ENCODE data around the gene FRMD4A.
"Not testable (repeated sequence)": the region's sequence is repeated elsewhere in the genome, so short reads cannot be mapped to it uniquely, and the experiment has no call there.

FRMD4A gene

GRCh38 chr10:14086596-14086995 is 244.1 kb downstream of the FRMD4A start:
- DNase-seq, result no peak

DNA sequence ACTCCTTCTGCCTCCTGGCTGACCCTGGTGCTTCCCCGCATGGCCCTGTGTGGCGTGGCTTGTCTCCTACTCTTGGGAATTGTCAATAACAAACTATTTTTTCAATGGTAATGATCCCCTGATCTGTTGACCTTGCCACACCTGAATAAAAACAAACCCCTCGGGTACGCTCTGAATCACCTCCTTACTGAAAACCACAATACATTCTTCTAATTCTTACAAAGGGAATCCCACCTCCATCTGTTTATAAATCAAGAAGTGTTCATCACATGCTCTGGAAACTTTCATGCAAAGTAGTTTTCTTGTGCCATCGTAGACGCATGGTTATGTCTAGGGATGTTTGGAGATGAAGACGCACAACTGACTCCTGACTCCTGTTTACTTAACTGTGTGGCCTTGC is 245.8 kb downstream of the FRMD4A start:
- no peak for DNase-seq

- DNase-seq, result no peak
Observed at GRCh38 chr10:14080795-14081194, 249.9 kb downstream of the FRMD4A start.

DNA sequence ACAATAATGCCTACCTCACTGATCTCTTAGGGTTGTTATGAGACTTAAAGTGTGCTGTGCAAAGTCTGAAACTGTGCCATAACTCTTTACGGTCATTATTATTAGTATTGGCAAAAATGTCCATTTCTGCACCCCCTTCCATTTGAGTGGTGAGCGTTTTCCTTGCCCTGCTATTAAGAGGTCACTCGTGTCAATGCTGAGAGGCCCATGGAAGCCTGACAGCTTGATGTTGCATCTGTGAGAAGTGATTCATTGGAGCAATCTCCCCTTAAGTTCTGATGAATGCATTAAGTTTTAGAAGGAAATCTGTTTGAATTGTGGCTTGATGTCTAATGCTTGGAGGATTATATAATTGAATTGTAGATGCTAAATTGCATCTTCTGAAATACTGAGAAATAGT is 253.3 kb downstream of the FRMD4A start:
- no peak for DNase-seq

- DNase-seq, result peak; percentile 99
Observed at GRCh38 chr10:14074062-14074884, 256.5 kb downstream of the FRMD4A start.

GRCh38 chr10:14072541-14072940 is 258.2 kb downstream of the FRMD4A start:
- no peak for DNase-seq

DNA sequence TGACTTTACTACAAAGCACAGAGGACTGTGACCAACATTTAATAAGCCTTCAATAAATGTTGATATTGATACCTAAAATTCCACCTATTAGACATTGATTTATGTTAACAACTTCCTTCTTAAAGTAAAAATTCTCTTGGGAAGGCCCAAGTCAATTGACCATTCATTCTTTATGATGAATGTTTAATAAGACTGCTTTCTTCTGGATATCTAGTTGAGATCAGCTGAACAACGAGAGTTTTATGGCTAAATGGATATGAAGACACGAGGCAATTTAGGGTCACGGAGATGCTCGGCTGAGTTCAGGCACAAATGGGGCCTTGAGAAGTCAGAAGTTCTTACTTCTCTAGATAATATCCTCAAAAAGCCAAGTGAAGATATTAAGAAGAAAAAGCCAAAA is 258.8 kb downstream of the FRMD4A start:
- DNase-seq, result no peak

DNA sequence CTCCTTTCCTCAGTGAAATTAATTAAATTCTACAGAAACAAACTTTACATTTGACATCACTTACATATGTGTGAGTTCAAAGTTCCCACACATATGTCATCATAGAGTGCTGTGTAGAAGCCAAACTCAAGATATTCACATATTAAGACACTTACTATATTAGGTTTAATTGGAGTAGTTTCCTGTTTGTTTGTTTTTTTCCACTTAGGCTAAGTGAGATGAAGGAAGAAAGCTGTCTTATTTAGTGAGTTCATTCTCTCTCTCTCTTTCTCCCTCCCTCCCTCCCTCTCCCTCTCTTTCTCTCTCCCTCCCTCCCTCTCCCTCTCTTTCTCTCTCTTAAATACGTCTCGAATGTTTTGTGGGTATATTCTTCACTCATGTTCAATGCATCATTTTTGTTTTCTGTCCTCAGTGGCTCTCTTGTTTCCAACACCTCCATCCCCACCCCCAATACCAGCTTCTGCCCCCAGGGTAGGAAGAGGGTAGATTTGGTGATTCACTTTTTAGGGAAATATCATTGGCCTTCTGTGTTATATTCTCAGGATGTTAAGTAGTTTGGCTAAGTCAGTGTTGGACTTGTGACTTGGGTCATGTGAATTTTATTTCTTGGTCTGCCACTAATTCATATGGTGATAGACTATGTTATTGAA is 262.0 kb downstream of the FRMD4A start:
- DNase-seq, result no peak

DNA sequence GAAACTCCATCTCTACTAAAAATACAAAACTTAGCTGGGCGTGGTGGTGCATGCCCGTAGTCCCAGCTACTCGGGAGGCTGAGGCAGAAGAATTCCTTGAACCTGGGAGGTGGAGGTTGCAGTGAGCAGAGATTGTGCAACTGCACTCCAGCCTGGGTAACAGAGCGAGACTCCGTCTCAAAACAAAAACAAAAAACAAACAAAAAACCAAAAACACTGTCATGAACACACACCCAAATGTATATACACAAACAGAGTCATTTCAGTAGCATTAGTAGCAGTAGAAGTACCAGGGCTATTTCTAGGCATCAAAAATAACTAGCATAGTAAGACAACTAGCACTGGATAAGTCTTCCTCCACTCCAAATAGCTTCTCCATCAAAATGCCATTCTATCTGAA is 263.1 kb downstream of the FRMD4A start:
- DNase-seq, result not testable (repeated sequence)

GRCh38 chr10:14066106-14066505 is 264.6 kb downstream of the FRMD4A start:
- no peak for DNase-seq

DNA sequence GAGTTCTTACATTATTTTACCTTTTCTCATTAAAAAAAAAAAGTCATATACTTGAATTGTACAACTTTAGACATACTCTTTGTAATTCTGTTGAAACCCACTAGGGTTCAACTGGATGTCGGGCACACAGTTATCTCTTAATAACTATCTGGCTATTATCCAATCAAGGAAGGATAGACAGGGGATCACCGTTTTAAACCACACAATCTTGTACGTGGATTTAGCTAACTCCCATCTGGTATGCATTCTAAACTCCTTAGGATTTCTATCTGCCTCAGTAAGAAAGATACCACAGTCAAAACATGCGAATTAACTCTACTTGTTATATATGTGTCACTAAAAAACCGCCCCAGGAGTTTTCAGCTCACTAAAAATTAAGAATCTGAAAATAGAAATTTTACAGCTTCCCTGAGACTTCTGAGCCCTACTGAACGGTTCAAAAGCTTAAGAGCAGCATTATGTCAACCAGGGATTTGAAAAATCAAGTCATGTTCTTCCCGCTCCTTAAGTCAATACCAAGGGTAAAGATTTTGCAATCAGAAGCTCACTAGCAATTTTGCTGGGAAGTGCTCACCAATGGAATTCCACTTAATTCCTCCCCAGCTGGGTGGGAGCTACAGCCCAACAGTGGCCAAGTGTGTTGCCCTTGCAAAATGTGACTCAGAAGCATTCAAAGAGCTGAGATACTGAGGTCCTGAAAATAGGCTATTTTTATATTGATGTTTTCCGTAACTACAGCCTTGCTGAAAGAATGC is 267.0 kb downstream of the FRMD4A start:
- peak; percentile 35 for DNase-seq

- DNase-seq, result no peak
Observed at GRCh38 chr10:14062528-14063260, 268.0 kb downstream of the FRMD4A start.

DNA sequence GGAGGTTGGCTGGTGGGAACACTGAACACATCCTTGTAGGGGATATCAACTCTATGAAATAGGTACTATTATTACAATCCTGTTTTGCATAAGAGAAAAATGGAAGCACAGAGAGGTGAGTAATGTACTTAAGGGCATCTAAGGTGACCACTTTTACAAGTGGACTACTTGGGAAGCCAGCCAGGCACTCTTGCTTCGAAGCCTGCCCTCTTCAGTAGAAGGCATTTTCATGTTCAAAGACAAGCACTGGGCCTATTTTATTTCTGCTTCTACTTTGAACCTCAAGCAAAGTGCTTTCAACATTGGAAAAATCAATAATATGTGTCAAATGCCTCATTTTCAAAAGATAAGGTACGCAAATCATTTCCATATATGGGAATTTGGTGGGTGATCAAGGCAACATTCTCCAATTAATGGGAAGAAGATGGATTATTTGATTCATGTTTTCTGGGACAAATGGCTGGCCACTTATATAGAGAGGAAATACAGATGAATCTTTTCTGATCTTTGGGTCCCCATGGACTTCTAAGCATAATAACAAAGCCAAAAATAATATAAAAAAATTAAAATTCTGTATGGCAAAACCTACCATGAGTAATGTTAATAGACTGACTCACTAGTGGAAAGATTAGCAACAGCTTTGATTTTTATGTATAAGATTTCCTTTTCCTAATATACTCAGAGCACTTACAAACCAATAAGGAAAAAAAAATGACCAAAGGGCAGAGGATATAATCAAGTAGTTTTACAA is 270.2 kb downstream of the FRMD4A start:
- no peak for DNase-seq

DNA sequence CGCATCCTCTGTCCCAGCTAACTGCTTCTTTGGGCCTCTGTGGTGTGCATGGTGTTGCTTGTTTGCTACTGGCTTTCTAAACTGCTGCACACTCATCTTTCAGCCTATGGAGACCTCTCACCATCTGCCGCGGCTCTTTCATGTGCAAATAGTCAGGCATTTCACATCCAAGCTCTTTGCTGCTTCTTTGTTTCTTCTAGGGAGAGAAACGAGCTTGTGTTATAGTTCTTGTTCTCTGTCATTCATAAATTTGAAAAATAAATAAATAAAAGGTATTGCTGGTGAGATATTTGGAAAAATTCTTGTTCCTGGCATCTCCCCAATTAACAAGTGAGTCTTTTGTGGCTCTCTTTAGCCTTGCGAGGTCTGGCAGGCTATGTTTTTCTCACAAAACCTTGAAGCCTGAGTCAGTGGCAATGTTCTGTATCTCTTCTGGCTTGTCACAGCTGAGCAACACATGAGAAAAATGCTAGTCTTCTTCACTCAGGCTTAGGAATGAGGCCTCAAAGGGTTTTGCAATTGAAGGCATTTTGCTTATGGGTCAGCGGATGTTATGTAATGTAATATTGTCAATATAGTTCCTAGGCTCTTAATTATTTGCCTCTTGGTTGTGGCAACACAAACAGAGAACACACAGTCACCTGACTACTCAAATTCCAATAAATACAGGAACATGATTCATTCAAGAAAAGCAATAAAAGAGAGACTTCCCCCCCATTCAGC is 274.0 kb downstream of the FRMD4A start:
- DNase-seq, result peak; percentile 37

DNA sequence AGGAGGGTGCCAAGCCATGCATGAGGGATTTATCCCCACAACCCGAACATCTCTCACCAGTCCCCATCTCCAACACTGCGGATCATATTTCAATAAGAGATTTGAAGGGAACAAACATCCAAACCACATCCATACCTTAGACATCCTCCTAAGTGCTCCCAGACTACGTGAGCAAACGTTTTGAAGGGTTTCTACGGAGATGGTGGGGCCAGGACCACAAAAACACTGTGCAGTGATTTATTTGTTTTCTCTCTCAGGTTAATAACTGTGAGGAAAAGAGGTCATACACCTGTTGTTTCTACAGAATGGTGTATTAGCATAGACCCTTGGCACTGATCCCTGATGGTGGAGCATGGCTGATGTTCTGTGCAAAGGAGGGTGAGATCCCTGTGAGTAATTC is 277.8 kb downstream of the FRMD4A start:
- no peak for DNase-seq

- no peak for DNase-seq
Observed at GRCh38 chr10:14050598-14050997, 280.1 kb downstream of the FRMD4A start.

DNA sequence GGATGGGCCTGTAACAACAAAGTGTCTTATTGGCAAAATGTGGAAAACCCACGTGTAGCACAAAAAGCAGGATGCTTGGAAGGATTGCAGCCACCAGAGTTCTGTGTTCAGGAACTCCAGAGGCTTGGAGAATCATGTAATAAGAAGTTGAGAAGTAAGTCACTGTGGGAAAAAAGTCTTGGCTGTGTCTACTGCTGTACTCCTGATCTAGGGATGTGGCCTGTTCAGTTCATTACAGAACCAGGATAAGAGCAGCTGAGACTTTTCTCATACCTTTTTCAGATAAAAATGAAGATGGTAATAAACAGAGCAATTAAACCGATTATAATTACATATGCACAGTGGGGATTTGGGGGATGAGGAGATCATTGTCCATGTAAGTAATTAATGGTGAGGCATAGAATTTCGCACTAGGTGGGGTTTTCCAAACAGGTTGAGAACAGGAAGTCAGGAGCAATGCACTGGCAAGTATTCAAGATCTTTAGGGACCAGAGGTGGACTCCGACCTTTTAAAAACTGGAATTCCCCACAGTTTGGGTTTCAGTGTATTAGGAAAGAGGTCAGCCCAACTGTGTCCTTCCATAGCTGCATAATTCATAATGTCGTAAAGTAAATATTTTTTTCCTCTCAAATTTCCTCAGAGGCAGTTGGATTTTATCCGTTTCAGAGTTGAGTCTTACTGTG is 281.7 kb downstream of the FRMD4A start:
- DNase-seq, result no peak

GRCh38 chr10:14047431-14047830 is 283.3 kb downstream of the FRMD4A start:
- no peak for DNase-seq

DNA sequence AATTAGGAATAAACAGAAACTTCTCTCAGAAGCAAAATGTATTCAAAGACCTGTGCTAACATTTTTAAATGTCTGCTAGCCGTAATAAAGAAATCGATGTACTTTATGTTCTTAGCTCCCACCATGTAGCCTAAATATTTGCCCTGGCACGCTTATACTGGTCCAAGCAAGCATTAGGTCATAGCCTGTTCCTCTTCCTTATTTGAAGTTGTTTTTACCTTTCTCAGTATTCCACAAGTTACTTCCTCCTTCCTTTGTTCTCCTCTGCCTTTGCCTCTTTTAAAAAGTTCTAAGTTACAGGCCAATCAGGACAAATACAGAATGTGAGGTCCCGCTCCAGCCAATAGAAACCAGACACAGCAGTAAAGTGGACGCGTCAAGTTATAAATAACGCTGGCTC is 288.7 kb downstream of the FRMD4A start:
- not testable (repeated sequence) for DNase-seq

DNA sequence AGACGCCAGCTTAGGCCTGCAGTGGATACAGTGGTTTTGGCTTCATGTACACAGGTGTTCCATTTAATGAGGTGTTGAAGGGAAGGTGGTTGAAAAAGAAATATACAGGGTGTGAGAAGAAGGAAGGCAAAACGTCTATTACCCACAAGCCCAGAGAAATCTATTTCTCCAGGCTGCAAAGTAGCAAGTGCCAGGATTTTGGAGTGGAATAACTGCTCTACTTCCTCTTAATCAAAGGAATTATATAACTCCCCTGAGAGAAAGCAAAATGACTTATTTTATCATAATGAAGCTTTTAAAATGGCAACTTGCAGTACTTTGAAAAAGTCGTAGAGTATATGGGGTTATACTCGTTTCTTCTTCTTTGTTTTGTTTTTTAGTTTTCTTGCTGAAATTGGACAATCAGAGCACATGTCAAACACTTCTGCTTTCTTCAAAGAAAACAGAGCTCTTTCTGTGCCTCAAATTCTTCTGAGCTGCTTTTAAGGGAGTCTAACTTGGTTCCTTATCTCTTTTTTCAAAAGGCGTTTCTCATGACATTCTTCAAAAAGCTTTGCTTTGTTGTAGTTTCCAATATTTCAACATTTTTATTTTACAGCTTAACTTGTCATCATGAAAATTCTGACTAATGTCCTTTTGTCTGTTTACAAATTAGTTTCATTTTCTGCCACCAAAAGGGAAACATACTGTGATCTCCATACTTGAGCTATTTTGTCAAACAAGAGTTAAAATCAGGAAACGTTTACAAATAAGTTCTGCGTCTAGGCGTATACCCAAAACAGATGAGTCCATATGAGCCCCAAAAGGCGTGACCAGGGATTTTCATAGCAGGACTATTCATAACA is 289.7 kb downstream of the FRMD4A start:
- no peak for DNase-seq

Measured in amniotic stem cell (primary cell).